Activated CD4-positive, alpha-beta T cell treated with anti-CD3 and anti-CD28 coated beads for 36 hours (primary cell): ENCODE results near the gene CER1. TPM values are rescaled to one million over a fixed set of nuclear protein-coding genes. Genes with fewer than 3 reads are reported as not detected.

ENCODE experiments used
- ATAC-seq: fragments of 200-7000 bp; cut with Tn5 transposase; one replicate; pipeline ENCODE4 v1.10.0; 2021; ENCODE audit warnings: mild to moderate bottlenecking, moderate library complexity
- CTCF ChIA-PET: fragments of 350-600 bp; sonication (Branson Sonifier 250); formaldehyde crosslinking; loops from one replicate; lab custom pipeline; 2021; ENCODE audit warnings: antibody characterized with exemption; lab: Charles Lee
- POLR2A ChIA-PET: fragments of 350-600 bp; sonication (Branson Sonifier 250); formaldehyde crosslinking; loops from one replicate; lab custom pipeline; 2021; ENCODE audit warnings: antibody characterized with exemption, inconsistent platforms; lab: Charles Lee
- DNase-seq: peaks from one replicate; pipeline ENCODE4 v3.0.0-alpha.2; 2020
- H3K27ac Mint-ChIP-seq: one replicate; pipeline ENCODE4 v1.8.0; 2021; ENCODE audit warnings: mixed read lengths
- H3K27me3 Mint-ChIP-seq: one replicate; pipeline ENCODE4 v1.8.0; 2021; ENCODE audit warnings: mixed read lengths
- H3K36me3 Mint-ChIP-seq: one replicate; pipeline ENCODE4 v1.8.0; 2021; ENCODE audit warnings: low read depth, mixed read lengths
- H3K4me1 Mint-ChIP-seq: one replicate; pipeline ENCODE4 v1.8.0; 2021; ENCODE audit warnings: mixed read lengths
- H3K4me3 Mint-ChIP-seq: one replicate; pipeline ENCODE4 v1.8.0; 2021; ENCODE audit warnings: mild to moderate bottlenecking, moderate library complexity, mixed read lengths
- H3K9me3 Mint-ChIP-seq: one replicate; pipeline ENCODE4 v1.8.0; 2021; ENCODE audit warnings: low read depth, mixed read lengths
- intact Hi-C, 2 experiments: fragments of 100-400 bp; cut with DNase I in 1 of 2; cut with micrococcal nuclease in 1 of 2; formaldehyde crosslinking; loops; one replicate each; pipeline versions ENCODE4 v1.14.2 to v1.15.1; 2022 to 2024; cut with DNase I, micrococcal nuclease
- total RNA-seq, 2 experiments: library from RNA; stranded (reverse); gene quantifications; one replicate each; pipeline ENCODE4 v1.2.3, GENCODE V29; 2021

Gene CER1
- total RNA-seq, 2 experiments from 2014 or later, result not detected

DNA sequence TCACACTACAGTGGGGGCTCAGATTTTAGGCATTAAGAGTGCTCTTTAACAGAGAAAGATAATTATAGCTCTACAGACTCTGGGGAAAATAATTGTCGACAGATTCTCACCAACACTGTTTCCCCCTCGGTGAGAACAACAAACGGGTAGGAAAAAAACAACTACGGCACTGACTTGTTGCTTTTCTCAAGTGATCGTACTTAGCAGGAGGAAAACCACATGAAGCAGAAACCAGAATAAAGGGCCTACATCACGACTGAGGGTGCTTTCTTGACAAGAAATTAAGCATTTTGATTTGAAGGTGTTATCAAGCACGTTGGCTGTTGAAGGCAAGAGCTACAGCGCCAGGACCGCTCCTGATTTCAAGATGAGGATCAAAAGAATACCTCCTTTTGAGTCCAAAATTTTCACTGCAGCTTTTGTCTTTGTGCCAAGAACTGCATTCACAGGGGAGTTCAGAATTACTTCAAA lies 27.2 kb upstream of the CER1 start:
- Mint-ChIP-seq H3K27me3 (peaks cover 20% of the 10 kb centered on the region), H3K36me3 (no peaks in the 10 kb centered on the region), H3K4me3 (no peak overlapping the region), H3K4me1 (peaks cover 12% of the 10 kb centered on the region), H3K9me3 (no peaks in the 10 kb centered on the region), H3K27ac (no peak overlapping the region)
- intact Hi-C loops, result no loop called here
- DNase-seq (no peak), ATAC-seq (no peak)
- CTCF ChIA-PET, result interaction anchor here (0.6 to 1.1 kb wide), 2 partner anchors 10 to 18 kb away, joined by 3 read pairs; no protein-coding TSS in a partner anchor
- POLR2A ChIA-PET, result no interaction called here

DNA sequence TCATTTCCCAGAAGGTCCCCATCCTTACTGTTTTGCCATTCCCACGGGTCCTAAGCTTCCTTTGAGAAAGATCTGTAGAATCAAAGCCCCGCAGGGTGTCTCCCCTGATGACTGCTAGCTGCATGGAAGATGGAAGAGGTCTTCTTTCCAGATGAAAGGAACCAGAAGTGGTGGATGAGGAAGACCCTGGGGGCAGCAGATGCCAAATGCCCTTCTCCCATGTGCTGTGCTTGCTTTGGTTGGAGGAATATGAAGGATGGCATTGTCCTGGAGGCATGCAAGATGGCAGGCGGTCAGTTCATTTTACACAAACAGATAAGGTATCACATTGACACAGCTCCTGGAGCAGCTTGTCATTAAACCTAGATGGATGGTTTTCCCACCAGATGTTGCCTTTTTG lies 25.8 kb upstream of the CER1 start:
- Mint-ChIP-seq H3K4me3 (no peak overlapping the region), H3K27ac (no peak overlapping the region), H3K4me1 (peaks cover 12% of the 10 kb centered on the region), H3K9me3 (no peaks in the 10 kb centered on the region), H3K27me3 (peaks cover 17% of the 10 kb centered on the region), H3K36me3 (no peaks in the 10 kb centered on the region)
- no peak for DNase-seq
- ChIA-PET CTCF (no interaction called here), POLR2A (no interaction called here)
- intact Hi-C loops, result no loop called here
- ATAC-seq, result no peak

DNA sequence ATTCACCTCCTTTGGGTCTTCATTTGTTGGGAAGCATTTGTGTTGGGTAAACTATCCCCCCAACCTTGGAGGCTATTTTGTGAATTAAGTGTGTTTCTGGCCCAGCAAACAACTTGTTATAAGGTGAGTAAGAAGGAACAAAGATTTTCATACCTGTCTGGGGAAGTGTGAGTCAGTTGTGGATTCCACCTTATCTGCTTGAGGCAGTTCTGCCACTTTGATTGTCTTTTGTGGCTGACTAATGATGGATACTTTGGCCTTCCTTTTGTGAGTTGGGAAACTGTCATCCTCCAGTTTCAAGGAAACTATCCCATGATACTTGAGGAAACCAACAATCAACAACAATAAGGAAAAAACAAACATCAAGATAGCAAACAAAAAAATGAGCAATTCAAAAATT lies 24.6 kb upstream of the CER1 start:
- H3K36me3 Mint-ChIP-seq, result no peaks in the 10 kb centered on the region
- DNase-seq (no peak), ATAC-seq (no peak)
- POLR2A ChIA-PET, result no interaction called here
- H3K27ac Mint-ChIP-seq, result no peak overlapping the region
- H3K9me3 Mint-ChIP-seq, result no peaks in the 10 kb centered on the region
- H3K27me3 Mint-ChIP-seq, result peaks cover 13% of the 10 kb centered on the region
- intact Hi-C loops, result no loop called here
- H3K4me3 Mint-ChIP-seq, result no peak overlapping the region
- H3K4me1 Mint-ChIP-seq, result peaks cover 12% of the 10 kb centered on the region
- CTCF ChIA-PET, result no interaction called here

DNA sequence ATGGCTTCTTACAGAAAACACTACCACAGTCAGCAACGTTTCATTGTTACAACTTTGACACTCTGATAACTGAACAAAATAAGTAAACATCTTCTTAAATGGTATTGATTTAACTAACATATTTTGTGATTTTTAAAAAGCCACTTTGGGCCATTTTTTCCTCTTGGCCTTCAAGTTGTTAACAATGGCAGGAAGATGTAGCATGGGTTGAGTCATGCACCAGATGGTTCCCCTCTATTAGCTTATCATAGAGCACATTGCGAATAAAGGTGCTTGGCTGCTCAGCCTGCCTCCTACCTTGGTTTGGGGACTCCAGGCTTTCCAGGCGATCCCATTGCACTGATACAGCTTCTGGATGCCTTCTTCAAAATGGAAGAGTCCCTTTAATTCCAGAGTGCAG lies 24.1 kb upstream of the CER1 start:
- CTCF ChIA-PET, result no interaction called here
- Mint-ChIP-seq H3K4me3 (no peak overlapping the region), H3K36me3 (no peaks in the 10 kb centered on the region), H3K4me1 (peaks cover 12% of the 10 kb centered on the region), H3K9me3 (no peaks in the 10 kb centered on the region), H3K27me3 (peaks cover 11% of the 10 kb centered on the region), H3K27ac (no peak overlapping the region)
- ATAC-seq (no peak), DNase-seq (no peak)
- POLR2A ChIA-PET, result no interaction called here
- intact Hi-C loops, result no loop called here

GRCh38 chr9:14744768-14745167 lies 22.2 kb upstream of the CER1 start:
- Mint-ChIP-seq H3K9me3 (no peaks in the 10 kb centered on the region), H3K36me3 (no peaks in the 10 kb centered on the region), H3K27me3 (peaks cover 7% of the 10 kb centered on the region), H3K27ac (no peak overlapping the region), H3K4me1 (peaks cover 4% of the 10 kb centered on the region), H3K4me3 (no peak overlapping the region)
- POLR2A ChIA-PET, result no interaction called here
- intact Hi-C loops, result no loop called here
- CTCF ChIA-PET, result no interaction called here
- ATAC-seq (no peak), DNase-seq (no peak)

DNA sequence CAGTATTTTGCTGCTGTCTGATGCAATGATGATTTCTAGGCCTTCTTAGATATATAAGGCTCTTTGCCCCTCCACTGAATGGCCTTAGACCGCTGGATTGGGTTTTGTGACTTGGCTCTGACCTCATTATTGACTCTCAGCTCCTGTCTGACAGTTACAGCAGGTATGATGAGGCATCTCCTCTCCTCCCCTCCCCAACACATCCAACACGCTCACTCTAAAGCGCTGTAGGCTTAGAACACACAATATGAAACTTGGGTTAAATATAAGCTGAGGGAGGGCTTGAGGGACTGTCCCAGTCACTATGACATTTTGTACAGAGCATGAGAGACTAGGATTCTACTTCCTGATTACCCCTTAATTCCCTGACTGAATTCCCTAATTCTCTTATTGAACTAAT lies 18.8 kb upstream of the CER1 start:
- intact Hi-C loops, result no loop called here
- POLR2A ChIA-PET, result no interaction called here
- no peaks in the 10 kb centered on the region for H3K36me3 Mint-ChIP-seq
- H3K4me1 Mint-ChIP-seq, result no peaks in the 10 kb centered on the region
- CTCF ChIA-PET, result interaction anchor here (1.0 kb wide), 1 partner anchor 12 kb away, joined by 3 read pairs; no protein-coding TSS in a partner anchor
- no peaks in the 10 kb centered on the region for H3K9me3 Mint-ChIP-seq
- peaks cover 11% of the 10 kb centered on the region for H3K27me3 Mint-ChIP-seq
- DNase-seq (no peak), ATAC-seq (peak; percentile 55)
- no peak overlapping the region for H3K27ac Mint-ChIP-seq
- no peak overlapping the region for H3K4me3 Mint-ChIP-seq

DNA sequence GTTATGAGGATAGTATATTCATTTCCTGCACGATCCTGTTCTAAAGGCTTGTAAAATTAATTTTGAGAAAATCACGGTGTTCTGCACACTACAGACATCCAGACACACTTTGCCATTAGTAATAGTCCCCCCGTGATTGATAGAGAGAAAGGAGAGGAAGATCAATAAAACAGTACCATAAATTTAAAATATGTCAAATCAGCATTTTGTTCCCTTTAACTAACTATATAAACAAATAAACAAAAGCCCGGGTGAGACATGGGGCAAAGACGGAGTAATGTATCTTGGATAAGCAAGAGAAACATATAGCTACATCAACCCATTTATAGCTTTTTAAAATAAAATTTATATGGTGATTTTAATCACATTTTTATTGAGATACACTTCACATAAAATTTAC lies 10.6 kb upstream of the CER1 start:
- DNase-seq (no peak), ATAC-seq (no peak)
- Mint-ChIP-seq H3K4me1 (no peaks in the 10 kb centered on the region), H3K27ac (no peak overlapping the region), H3K9me3 (no peaks in the 10 kb centered on the region), H3K36me3 (no peaks in the 10 kb centered on the region), H3K4me3 (no peak overlapping the region), H3K27me3 (peaks cover 11% of the 10 kb centered on the region)
- intact Hi-C loops, result loop anchor here in 1 of 2 experiments (5.0 kb wide), 1 partner anchor 49 kb away; no protein-coding TSS in a partner anchor
- ChIA-PET POLR2A (no interaction called here), CTCF (no interaction called here)

DNA sequence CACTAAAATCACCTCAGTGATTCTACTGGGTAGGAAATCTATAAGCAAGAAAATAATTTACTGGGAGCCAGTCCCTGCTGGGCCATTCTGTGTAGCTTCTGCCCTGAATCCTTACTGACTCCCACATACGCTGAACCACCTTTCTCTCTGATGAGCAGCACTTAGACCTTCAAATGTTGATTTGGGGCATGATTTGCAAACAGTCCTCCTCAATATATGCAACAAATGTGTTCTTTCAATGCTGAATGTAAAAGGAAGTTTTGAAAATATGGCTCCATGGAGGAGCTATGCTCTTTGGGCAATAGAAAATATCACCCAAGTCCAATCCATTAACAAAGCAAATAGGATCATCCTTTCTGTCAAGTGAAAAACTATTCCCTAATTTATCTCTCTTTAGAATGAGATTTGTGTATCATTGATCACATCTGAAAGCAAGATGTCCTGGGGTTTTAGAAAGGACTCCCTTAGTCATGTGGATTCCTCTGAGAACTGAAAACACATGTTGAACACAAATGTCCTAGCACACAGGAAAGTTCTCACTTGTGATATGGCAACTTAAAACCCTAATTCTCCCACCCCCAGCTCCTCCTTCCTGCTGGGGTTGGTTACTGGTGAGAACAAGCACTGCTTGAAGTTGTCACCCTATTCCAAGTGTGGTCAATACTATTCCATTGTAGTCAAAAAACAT lies 8.9 kb upstream of the CER1 start:
- intact Hi-C loops, result loop anchor here in 1 of 2 experiments (5.0 kb wide), 1 partner anchor 51 kb away; no protein-coding TSS in a partner anchor
- CTCF ChIA-PET, result no interaction called here

DNA sequence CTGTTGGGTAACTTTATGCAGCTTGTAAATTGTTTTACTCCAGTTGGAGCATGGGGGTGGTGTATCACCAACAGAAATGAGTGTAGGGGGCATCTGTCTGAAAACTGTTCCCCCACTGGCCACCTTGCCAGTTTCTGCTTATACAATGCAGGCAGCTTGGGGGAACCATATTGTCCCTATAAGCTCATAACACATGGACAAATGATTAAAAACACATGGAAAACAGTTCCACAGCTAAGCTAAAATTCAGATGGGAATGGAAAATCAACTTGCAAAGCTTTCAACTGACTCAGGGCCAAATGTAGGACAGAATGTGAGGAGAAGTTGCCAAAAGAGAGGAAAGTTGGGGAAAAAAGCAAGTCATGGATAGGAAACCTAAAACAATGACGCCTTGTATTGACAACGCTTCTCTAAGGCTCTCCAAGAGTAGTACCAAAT lies 7.9 kb upstream of the CER1 start:
- Mint-ChIP-seq H3K9me3 (no peaks in the 10 kb centered on the region), H3K4me3 (no peak overlapping the region)
- ATAC-seq, result no peak

More for the DNA sequence above, 8.9 kb upstream of the CER1 start:
- ATAC-seq (no peak), DNase-seq (no peak)
- H3K36me3 Mint-ChIP-seq, result no peaks in the 10 kb centered on the region
- H3K4me3 Mint-ChIP-seq, result no peak overlapping the region
- no peaks in the 10 kb centered on the region for H3K4me1 Mint-ChIP-seq
- POLR2A ChIA-PET, result no interaction called here
- no peaks in the 10 kb centered on the region for H3K9me3 Mint-ChIP-seq
- H3K27ac Mint-ChIP-seq, result no peak overlapping the region
- peaks cover 8% of the 10 kb centered on the region for H3K27me3 Mint-ChIP-seq

GRCh38 chr9:14723301-14723700 lies 768 bp upstream of the CER1 start:
- Mint-ChIP-seq H3K9me3 (no peaks in the 10 kb centered on the region), H3K4me1 (no peaks in the 10 kb centered on the region), H3K27ac (no peak overlapping the region), H3K4me3 (no peak overlapping the region), H3K36me3 (no peaks in the 10 kb centered on the region), H3K27me3 (peaks cover 19% of the 10 kb centered on the region)
- no peak for ATAC-seq
- no peak for DNase-seq
- intact Hi-C loops, result no loop called here
- ChIA-PET CTCF (no interaction called here), POLR2A (interaction anchor here (0.7 kb wide), 1 partner anchor 13 kb away, joined by 5 read pairs; no protein-coding TSS in a partner anchor)

More for the DNA sequence above, 7.9 kb upstream of the CER1 start:
- CTCF ChIA-PET, result interaction anchor here (0.6 kb wide), 1 partner anchor 113 kb away, joined by 4 read pairs; no protein-coding TSS in a partner anchor
- intact Hi-C loops, result loop anchor here in 1 of 2 experiments (5.0 kb wide), 1 partner anchor 52 kb away; no protein-coding TSS in a partner anchor
- Mint-ChIP-seq H3K4me1 (no peaks in the 10 kb centered on the region), H3K27me3 (peaks cover 7% of the 10 kb centered on the region), H3K36me3 (no peaks in the 10 kb centered on the region), H3K27ac (no peak overlapping the region)
- POLR2A ChIA-PET, result no interaction called here
- DNase-seq, result no peak

DNA sequence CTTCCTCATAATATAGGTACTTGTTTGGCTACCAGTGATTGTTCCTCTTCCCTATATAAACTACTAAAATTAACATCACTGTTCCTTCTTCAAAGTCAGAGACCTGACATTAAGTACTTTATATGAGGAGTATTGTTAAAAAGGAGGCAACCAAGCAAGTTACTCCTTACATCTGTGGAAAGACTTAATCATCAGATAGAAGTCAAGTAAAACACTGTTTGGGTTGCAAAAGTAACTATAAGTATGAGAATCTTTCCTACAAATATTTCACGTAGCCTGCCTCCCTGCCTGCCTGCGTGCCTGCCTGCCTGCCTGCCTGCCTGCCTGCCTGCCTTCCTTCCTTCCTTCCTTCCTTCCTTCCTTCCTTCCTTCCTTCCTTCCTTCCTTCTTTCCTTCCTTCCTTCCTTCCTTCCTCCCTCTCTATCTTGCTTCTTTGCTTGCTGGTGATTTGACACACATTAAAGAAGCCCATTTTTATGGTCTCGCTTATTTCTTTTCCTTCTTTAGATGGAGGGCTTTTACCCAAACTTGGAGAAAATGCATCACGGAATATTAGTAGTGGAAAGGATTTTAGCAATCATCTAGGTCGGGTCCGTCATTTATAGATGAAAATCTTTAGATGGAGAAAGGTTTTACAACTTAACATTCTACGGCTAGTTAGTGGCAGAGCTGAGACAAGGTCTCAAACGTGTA lies 3.2 kb downstream of the CER1 start:
- H3K4me3 Mint-ChIP-seq, result no peak overlapping the region
- no peak for DNase-seq
- intact Hi-C loops, result no loop called here
- no peaks in the 10 kb centered on the region for H3K9me3 Mint-ChIP-seq
- POLR2A ChIA-PET, result no interaction called here
- CTCF ChIA-PET, result no interaction called here
- no peak overlapping the region for H3K27ac Mint-ChIP-seq
- no peak for ATAC-seq
- no peaks in the 10 kb centered on the region for H3K36me3 Mint-ChIP-seq
- no peaks in the 10 kb centered on the region for H3K4me1 Mint-ChIP-seq
- peaks cover 17% of the 10 kb centered on the region for H3K27me3 Mint-ChIP-seq

GRCh38 chr9:14715102-14715501 lies 7.4 kb downstream of the CER1 start:
- Mint-ChIP-seq H3K4me3 (no peak overlapping the region), H3K27me3 (peaks cover 26% of the 10 kb centered on the region), H3K36me3 (no peaks in the 10 kb centered on the region), H3K4me1 (peaks cover 3% of the 10 kb centered on the region), H3K9me3 (no peaks in the 10 kb centered on the region), H3K27ac (no peak overlapping the region)
- ATAC-seq (no peak), DNase-seq (no peak)
- ChIA-PET POLR2A (no interaction called here), CTCF (no interaction called here)
- intact Hi-C loops, result no loop called here
